Adrenal gland (tissue), 12 donors: ENCODE measurements around the gene RBMS1. TPM values are rescaled to one million over a fixed set of nuclear protein-coding genes. Genes with fewer than 3 reads are reported as not detected.

Experiments
- DNase-seq, 7 donors: peaks; one replicate each; pipeline ENCODE4 v3.0.0-alpha.2; 2019 to 2020
- H3K27ac ChIP-seq, 5 donors: fragments of 200-600 bp; sonication (generic) in 4 of 5; 1 replicate in 3 of 5; 2 replicates in 2 of 5; pipeline versions ENCODE4 v1.5.1 to v1.8.0; 2016 to 2020; ENCODE audit warnings: mild to moderate bottlenecking in 1 of 5
- H3K27me3 ChIP-seq: fragments of 200-600 bp; 2 replicates; pipeline ENCODE4 v1.8.0; 2021
- H3K36me3 ChIP-seq, 2 donors: fragments of 200-600 bp; replicated peaks in 1 of 2; 1 replicate in 1 of 2; 2 replicates in 1 of 2; pipeline versions ENCODE4 v1.5.1 to v1.8.0; 2018 to 2022
- H3K4me1 ChIP-seq, 2 donors: fragments of 200-600 bp; replicated peaks in 1 of 2; 1 replicate in 1 of 2; 2 replicates in 1 of 2; pipeline versions ENCODE4 v1.5.1 to v1.8.0; 2018 to 2021
- H3K4me3 ChIP-seq, 4 donors: fragments of 200-600 bp; sonication (generic) in 3 of 4; one replicate each; pipeline ENCODE4 v1.5.1; 2016 to 2018
- H3K9me3 ChIP-seq, 3 donors: fragments of 200-600 bp; sonication (generic) in 1 of 3; replicated peaks in 1 of 3; 1 replicate in 2 of 3; 2 replicates in 1 of 3; pipeline versions ENCODE4 v1.5.1 to v1.8.0; 2016 to 2021
- CTCF ChIP-seq, 6 experiments: fragments of 450-650 bp in 4 of 6; fragments of 200-600 bp in 2 of 6; sonication (generic) in 1 of 6; IDR thresholded peaks; 1 replicate in 5 of 6; 2 replicates in 1 of 6; pipeline versions ENCODE4 v1.5.1 to v1.8.0; 2016 to 2021; ENCODE audit warnings: antibody characterized with exemption in 6 of 6, mild to moderate bottlenecking in 2 of 6, moderate library complexity in 1 of 6
- POLR2A ChIP-seq, 2 donors: fragments of 450-650 bp; IDR thresholded peaks; one replicate each; pipeline ENCODE4 v1.6.1; 2017; ENCODE audit warnings: antibody characterized with exemption in 2 of 2, mild to moderate bottlenecking in 2 of 2, moderate library complexity in 1 of 2
- WGBS, 4 donors: extraction: QIAGEN DNeasy Blood & Tissue Kit in 2 of 4; methylation state at CpG; one replicate each; pipeline versions ENCODE4 v1.1.5 to v1.1.7; 2013 to 2017; 5-methylcytosine and 5-hydroxymethylcytosine counted together
- intact Hi-C, 2 donors: fragments of 100-400 bp; cut with DNase I; formaldehyde crosslinking; loops; one replicate each; pipeline versions ENCODE4 v1.14.1 to v1.15.0; 2022 to 2023
- polyA plus RNA-seq, 3 donors: library from polyadenylated mRNA; stranded (reverse); fragments of 200-250 nt in 2 of 3; fragments of 350-450 nt in 1 of 3; fragmentation: Illumina TruSeq in 1 of 3; extraction: RNeasy Lipid Tissue Mini Kit (QIAGEN cat#74804) in 1 of 3; gene quantifications; one replicate each; pipeline ENCODE4 v1.2.3, GENCODE V29; 2013 to 2014
- total RNA-seq, 9 donors: library from RNA; depleted of rRNA in 4 of 9; stranded (reverse); fragments of >200 nt in 4 of 9; fragments of 120-200 nt in 1 of 9; fragmentation: NEBNext Ultra II Directional in 1 of 9; extraction: Animal tissue kit (Norgen Biotek cat#: 25700) in 1 of 9; gene quantifications; one replicate each; pipeline versions ENCODE4 v1.1.0 to v1.2.4, GENCODE V29; 2013 to 2023
- donor health status: healthy with polysubstance abuse.
- donor health status: Bipolar disorder and iron deficiency.
- donor health status: DM: yes; HTN: yes; CAD: no.
- donor health status: DM: no; HTN: no; CAD: no.
- donor health status: DM: no; HTN: no; CAD: no.
- donor health status: DM: yes; HTN: yes; CAD: no.

RBMS1 gene
- total and polyA plus RNA-seq, 12 donors = 24.2 to 62.1 (median 37.1) TPM

- no peaks in the 10 kb centered on the region for H3K36me3 ChIP-seq
- no peak for DNase-seq
- intact Hi-C loops = no loop called here
- WGBS, 4 donors = 88 to 93% (median 91%) methylated on average over 4 of the region's 4 CpGs
- peaks cover 0 to 31% of the 10 kb centered on the region in 2 donors for H3K4me1 ChIP-seq
- TF ChIP-seq POLR2A (IDR thresholded peaks at IDR 0.05) (no peak), CTCF (IDR thresholded peaks at IDR 0.05) (no peak)
- no peak overlapping the region for H3K27ac ChIP-seq
- no peaks in the 10 kb centered on the region for H3K9me3 ChIP-seq
- no peak overlapping the region for H3K4me3 ChIP-seq
- no peaks in the 10 kb centered on the region for H3K27me3 ChIP-seq
Measured at GRCh38 chr2:160420711-160421110, 72.9 kb downstream of the RBMS1 start.

- no peaks in the 10 kb centered on the region for H3K27me3 ChIP-seq
- H3K27ac ChIP-seq = no peak overlapping the region
- no peak overlapping the region for H3K4me3 ChIP-seq
- 65 to 69% (median 68%) methylated on average over 3 of the region's 3 CpGs for WGBS, 4 donors
- no peaks in the 10 kb centered on the region for H3K9me3 ChIP-seq
- H3K36me3 ChIP-seq = no peaks in the 10 kb centered on the region
- peak in 1 of 7 donors; percentile 25 for DNase-seq
- TF ChIP-seq CTCF (IDR thresholded peaks at IDR 0.05) (no peak), POLR2A (IDR thresholded peaks at IDR 0.05) (no peak)
- H3K4me1 ChIP-seq = peaks cover 0 to 31% of the 10 kb centered on the region in 2 donors
- intact Hi-C loops = no loop called here
Measured at GRCh38 chr2:160419776-160420505, 73.7 kb downstream of the RBMS1 start.

- peaks cover 0 to 31% of the 10 kb centered on the region in 2 donors for H3K4me1 ChIP-seq
Measured at GRCh38 chr2:160418853-160419252, 74.8 kb downstream of the RBMS1 start.

GRCh38 chr2:160418398-160418765 is 75.2 kb downstream of the RBMS1 start:
- no peaks in the 10 kb centered on the region for H3K9me3 ChIP-seq
- H3K4me3 ChIP-seq = no peak overlapping the region
- peaks cover 0 to 31% of the 10 kb centered on the region in 2 donors for H3K4me1 ChIP-seq
- TF ChIP-seq CTCF (IDR thresholded peaks at IDR 0.05) (no peak), POLR2A (IDR thresholded peaks at IDR 0.05) (no peak)
- no peak for DNase-seq
- no peak overlapping the region for H3K27ac ChIP-seq
- no peaks in the 10 kb centered on the region for H3K27me3 ChIP-seq
- H3K36me3 ChIP-seq = no peaks in the 10 kb centered on the region
- 14 to 51% (median 36%) methylated on average over 1 of the region's 1 CpG for WGBS, 4 donors
- intact Hi-C loops = no loop called here

More at GRCh38 chr2:160418853-160419252, 74.8 kb downstream of the RBMS1 start:
- WGBS, 4 donors = 34 to 52% (median 51%) methylated on average over 1 of the region's 1 CpG
- no peak overlapping the region for H3K4me3 ChIP-seq
- intact Hi-C loops = no loop called here
- DNase-seq = no peak
- H3K36me3 ChIP-seq = no peaks in the 10 kb centered on the region
- H3K27me3 ChIP-seq = no peaks in the 10 kb centered on the region
- no peak for TF ChIP-seq CTCF (IDR thresholded peaks at IDR 0.05)
- TF ChIP-seq POLR2A (IDR thresholded peaks at IDR 0.05) = no peak
- no peaks in the 10 kb centered on the region for H3K9me3 ChIP-seq
- no peak overlapping the region for H3K27ac ChIP-seq
